GM18951 (cell line): ENCODE results near the gene OR51B4.
"Not testable (repeated sequence)": the region's sequence is repeated elsewhere in the genome, so short reads cannot be mapped to it uniquely, and the experiment has no call there.

Experiments
- POLR2A ChIP-seq: IDR thresholded peaks from 4 replicates; pipeline ENCODE4 v1.6.1; 2011; ENCODE audit warnings: mild to moderate bottlenecking; ENCODE audit not compliant: insufficient read length, insufficient read depth; ENCODE audit errors: extremely low read depth
- in situ Hi-C: fragments of 300-500 bp; cut with MboI; formaldehyde crosslinking; loops from one replicate; pipeline ENCODE4 v1.12.0; 2022; ENCODE audit warnings: low sequenced_read_pairs, mixed read lengths, inconsistent platforms; ENCODE audit not compliant: unreplicated experiment

The OR51B4 gene

GRCh38 chr11:5274395-5274794, 27.4 kb downstream of the OR51B4 start:
- no peak for TF ChIP-seq POLR2A

GRCh38 chr11:5272395-5273017, 29.2 kb downstream of the OR51B4 start:
- in situ Hi-C loops = no loop called here
- no peak for TF ChIP-seq POLR2A

More at GRCh38 chr11:5274395-5274794, 27.4 kb downstream of the OR51B4 start:
- in situ Hi-C loops = no loop called here

DNA sequence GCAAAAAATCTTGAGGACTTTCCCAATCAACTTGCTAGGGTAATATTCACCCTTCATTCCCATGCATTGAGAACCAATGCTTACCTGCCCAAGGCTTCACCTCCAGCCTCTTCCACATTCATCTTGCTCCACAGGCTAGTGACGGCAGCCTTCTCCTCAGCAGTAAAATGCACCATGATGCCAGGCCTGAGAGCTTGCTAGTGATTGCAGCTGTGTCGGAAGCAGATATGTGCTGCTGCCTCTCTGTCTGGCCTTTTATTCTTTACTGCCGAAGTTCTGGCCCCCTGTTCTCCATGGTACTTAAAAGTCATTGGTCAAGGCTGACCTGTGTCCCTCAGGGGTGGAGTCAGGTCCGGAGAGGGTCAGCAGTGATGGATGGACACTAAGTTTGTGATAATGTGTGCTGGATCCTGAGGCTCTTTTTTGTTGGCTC, 32.0 kb downstream of the OR51B4 start, which contains the start of gene HBE1:
Gene HBE1, minus strand, starts transcription at position 231 of the 433 bp plus-strand sequence. Its CDS starts 55 bp downstream, at position 176.
- in situ Hi-C loops = no loop called here
- TF ChIP-seq POLR2A = no peak

- in situ Hi-C loops = no loop called here
- TF ChIP-seq POLR2A = no peak
Observed at GRCh38 chr11:5267033-5267563, 34.6 kb downstream of the OR51B4 start.

GRCh38 chr11:5266609-5267008, 35.1 kb downstream of the OR51B4 start:
- no peak for TF ChIP-seq POLR2A

GRCh38 chr11:5265832-5266231, 35.9 kb downstream of the OR51B4 start:
- in situ Hi-C loops = no loop called here
- no peak for TF ChIP-seq POLR2A

More at GRCh38 chr11:5266609-5267008, 35.1 kb downstream of the OR51B4 start:
- in situ Hi-C loops = no loop called here

- in situ Hi-C loops = no loop called here
- no peak for TF ChIP-seq POLR2A
Observed at GRCh38 chr11:5258543-5259262, 43.0 kb downstream of the OR51B4 start.

- no peak for TF ChIP-seq POLR2A
- in situ Hi-C loops = no loop called here
Observed at GRCh38 chr11:5257296-5257695, 44.5 kb downstream of the OR51B4 start.

GRCh38 chr11:5254646-5255413, 46.9 kb downstream of the OR51B4 start, which contains the start of gene HBG2:
TSS of gene HBG2 (minus strand) at chr11:5254781. CDS start at chr11:5254728, 53 bp downstream.
- in situ Hi-C loops = not testable (repeated sequence)

- in situ Hi-C loops = not testable (repeated sequence)
Observed at GRCh38 chr11:5254023-5254422, 47.7 kb downstream of the OR51B4 start.

GRCh38 chr11:5253440-5253839, 48.3 kb downstream of the OR51B4 start:
- in situ Hi-C loops = not testable (repeated sequence)

- in situ Hi-C loops = no loop called here
- no peak for TF ChIP-seq POLR2A
Observed at GRCh38 chr11:5252919-5253265, 48.9 kb downstream of the OR51B4 start.

GRCh38 chr11:5252192-5252918, 49.4 kb downstream of the OR51B4 start:
- in situ Hi-C loops = no loop called here
- no peak for TF ChIP-seq POLR2A
